Measurements from ENCODE around the gene GRM2. TPM values are rescaled to one million over a fixed set of nuclear protein-coding genes. Genes with fewer than 3 reads are reported as not detected.
A peak's percentile ranks its signal among the peaks of the same experiment; 100 is the strongest.

GRM2 gene
- total RNA-seq, 1 donor from 2014 or later: not detected

DNA sequence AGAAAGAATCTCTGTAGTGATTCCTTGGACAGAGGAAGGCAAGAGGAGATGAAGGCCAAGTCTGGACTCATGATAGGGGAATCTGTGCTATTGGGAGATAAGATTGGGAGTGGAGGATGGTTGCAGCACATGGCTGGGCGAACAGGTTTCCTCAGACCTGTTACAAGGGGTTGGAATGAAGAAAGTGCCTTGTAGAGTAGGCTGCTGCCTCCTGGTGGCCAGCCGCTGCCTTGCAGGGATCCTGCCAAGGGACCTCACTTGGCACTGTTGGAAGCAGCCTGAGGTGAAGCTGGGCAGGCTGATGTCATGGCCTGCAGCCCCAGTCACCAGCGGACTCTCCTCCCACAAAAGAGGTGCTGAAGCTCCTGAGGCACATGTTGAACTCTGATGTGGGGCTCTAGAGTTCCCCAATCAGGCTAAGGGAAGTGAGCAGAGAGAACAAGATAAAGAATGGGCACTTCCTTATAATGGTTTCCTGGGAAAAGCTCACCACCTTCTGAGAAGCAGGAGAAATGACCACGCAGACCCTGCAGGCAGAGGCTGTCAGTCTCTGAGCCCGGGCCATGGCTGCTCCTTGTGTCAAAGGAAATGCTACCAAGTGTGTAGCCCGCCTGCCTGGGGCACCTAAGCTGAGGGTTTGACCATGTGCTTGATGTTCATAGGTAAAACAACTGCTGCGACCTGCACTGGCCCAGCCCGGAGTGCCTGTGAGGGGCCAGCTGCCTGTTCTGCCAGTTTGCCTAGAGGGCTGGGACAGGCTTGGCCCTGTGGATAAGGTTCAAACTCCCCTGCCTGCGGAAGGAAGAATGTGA, 37.4 kb upstream of the GRM2 start:
- H3K27me3 ChIP-seq: no peaks in the 10 kb centered on the region
- DNase-seq (ENCODE audit: low spot score in 2 of 2): peak; percentile 40 to 93
- TF ChIP-seq CTCF (IDR thresholded peaks at IDR 0.05): peak; percentile 78 to 94 (median 91)
- intact Hi-C loops (cut with DNase I): loop anchor here (1.0 to 2.0 kb wide), 3 partner anchors 167 to 1103 kb away; partner anchors contain the start of genes C3orf18 and MANF
- H3K36me3 ChIP-seq: peaks cover 0 to 1% of the 10 kb centered on the region in 2 donors
- H3K4me3 ChIP-seq: no peak overlapping the region
- peaks cover 5 to 14% of the 10 kb centered on the region in 2 donors for H3K4me1 ChIP-seq
- H3K27ac ChIP-seq: no peak overlapping the region
- H3K9me3 ChIP-seq: no peaks in the 10 kb centered on the region

DNA sequence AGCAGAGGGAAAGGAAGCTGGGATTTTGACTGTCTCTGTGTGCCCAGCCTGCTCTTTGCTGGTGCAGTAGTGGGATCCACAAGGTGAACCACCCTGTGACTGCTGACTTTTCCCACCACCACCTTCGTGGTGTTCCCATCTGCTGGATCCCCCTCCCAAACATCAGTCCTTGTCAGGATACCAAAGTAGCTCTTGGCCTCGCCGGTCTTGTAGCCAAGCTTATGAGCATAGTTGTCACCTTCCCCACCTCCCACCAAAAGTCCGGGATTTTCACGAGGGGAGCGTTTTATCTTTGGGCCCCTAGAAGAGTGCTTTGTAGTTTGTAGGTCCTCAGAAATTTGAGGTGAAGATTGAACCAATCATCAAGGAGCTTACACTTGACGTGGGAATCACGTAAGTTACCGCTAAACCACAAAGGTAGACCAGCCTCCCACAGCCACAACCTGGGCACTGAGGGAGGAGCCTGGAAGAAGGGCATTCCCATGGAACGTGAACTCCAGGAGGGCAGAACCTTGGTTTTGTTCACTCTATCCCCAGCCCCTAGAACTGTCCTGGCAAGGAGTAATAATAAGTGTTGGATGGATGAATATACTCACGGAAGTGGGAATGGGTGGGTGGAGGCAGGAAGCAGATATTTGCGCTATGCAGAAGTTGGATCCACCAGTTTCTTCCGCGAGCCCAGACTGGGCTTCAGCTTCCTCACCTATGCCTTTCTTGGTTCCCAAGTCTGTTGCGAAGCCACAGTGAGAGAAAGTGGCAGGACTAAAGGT, 36.6 kb upstream of the GRM2 start:
- Histone ChIP-seq H3K4me1 (peaks cover 5 to 14% of the 10 kb centered on the region in 2 donors), H3K4me3 (peak overlapping the region; percentile 88 to 91), H3K27me3 (no peaks in the 10 kb centered on the region), H3K9me3 (no peaks in the 10 kb centered on the region), H3K27ac (peak overlapping the region; percentile 83 to 89), H3K36me3 (peaks cover 0 to 7% of the 10 kb centered on the region in 2 donors)
- peak in 1 of 2 donors; percentile 62 for DNase-seq (ENCODE audit: low spot score in 2 of 2)
- intact Hi-C loops (cut with DNase I): loop anchor here (2.0 kb wide), 2 partner anchors 285 to 1103 kb away; partner anchors contain the start of genes C3orf18 and MANF
- TF ChIP-seq CTCF (IDR thresholded peaks at IDR 0.05): no peak

DNA sequence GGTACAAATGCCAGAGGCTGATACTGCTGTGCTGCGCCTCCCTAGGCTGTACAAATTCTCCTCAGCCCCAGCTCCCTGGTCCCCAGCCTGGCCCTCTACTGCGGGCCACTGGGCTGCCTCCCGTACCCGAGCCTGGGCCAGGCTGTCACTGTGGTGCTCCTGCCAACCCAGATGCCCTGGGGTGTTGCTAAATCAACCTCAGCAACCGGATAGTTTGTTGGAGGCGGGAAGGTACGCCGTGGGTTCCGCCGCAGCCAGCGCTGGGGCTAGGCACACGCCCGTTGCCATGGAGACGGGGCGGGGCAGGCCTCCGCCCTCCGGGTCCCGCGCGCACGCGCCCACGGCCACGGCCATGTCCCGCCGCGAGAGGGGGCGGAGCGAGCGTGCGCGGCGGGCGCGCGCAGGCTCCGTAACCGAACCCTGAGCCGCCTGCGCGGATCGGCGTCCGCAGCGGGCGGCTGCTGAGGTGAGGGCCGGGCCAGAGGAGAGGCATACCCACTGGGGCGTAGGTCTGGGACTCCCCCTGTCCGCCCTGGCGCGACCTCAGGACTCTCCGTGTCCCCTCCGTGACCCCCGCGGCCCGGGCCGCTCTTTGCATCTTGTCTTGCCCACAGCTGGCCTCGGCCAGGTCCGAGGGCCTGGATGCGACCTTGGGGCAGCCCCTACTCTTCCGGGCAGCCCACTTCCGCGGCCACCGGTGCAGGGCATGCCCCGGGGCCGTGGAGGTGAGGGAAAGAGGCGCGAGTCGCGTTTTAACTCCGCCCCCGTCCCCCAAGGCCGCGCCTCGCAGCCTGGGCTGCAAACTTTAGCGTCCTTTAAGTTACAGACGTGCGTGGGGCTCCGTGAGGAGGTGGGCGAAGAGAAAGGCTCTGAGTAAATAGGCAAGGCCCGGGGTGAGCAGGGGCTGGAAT, 35.8 kb upstream of the GRM2 start, which contains the start of gene TEX264:
TSS of gene TEX264 (plus strand) at position 430 of the 911 bp plus-strand sequence. CDS start 3,053 bp downstream, outside the sequence.
- peak; percentile 56 to 94 for DNase-seq (ENCODE audit: low spot score in 2 of 2)

GRCh38 chr3:51671734-51672475, 35.0 kb upstream of the GRM2 start:
- Histone ChIP-seq H3K4me1 (peaks cover 5 to 14% of the 10 kb centered on the region in 2 donors), H3K27me3 (no peaks in the 10 kb centered on the region), H3K4me3 (peak overlapping the region; percentile 88 to 91), H3K36me3 (peaks cover 3 to 10% of the 10 kb centered on the region in 2 donors), H3K27ac (peak overlapping the region; percentile 83 to 89), H3K9me3 (no peaks in the 10 kb centered on the region)
- TF ChIP-seq CTCF (IDR thresholded peaks at IDR 0.05): no peak
- DNase-seq (ENCODE audit: low spot score in 2 of 2): peak in 1 of 2 donors; percentile 84
- intact Hi-C loops (cut with DNase I): loop anchor here (1.0 to 2.0 kb wide), 3 partner anchors 134 to 1105 kb away; partner anchors contain the start of genes C3orf18, MANF and RAD54L2

More for the DNA sequence above, 35.8 kb upstream of the GRM2 start, which contains the start of gene TEX264:
- H3K36me3 ChIP-seq: peaks cover 3 to 10% of the 10 kb centered on the region in 2 donors
- intact Hi-C loops (cut with DNase I): loop anchor here (1.0 to 2.0 kb wide), 3 partner anchors 133 to 1104 kb away; partner anchors contain the start of genes C3orf18, MANF and RAD54L2
- H3K27ac ChIP-seq: peak within 1 kb of the TSS; percentile 83 to 89
- H3K4me3 ChIP-seq: peak within 1 kb of the TSS; percentile 88 to 91
- no peak for TF ChIP-seq CTCF (IDR thresholded peaks at IDR 0.05)
- no peaks in the 10 kb centered on the region for H3K27me3 ChIP-seq
- no peaks in the 10 kb centered on the region for H3K9me3 ChIP-seq
- H3K4me1 ChIP-seq: peaks cover 5 to 14% of the 10 kb centered on the region in 2 donors
